ENCODE data around the gene SPI1.

Gene SPI1

GRCh38 chr11:47356129-47356997 lies 22.0 kb downstream of the SPI1 start:
- DNase-seq = no peak

GRCh38 chr11:47355283-47356128 lies 22.8 kb downstream of the SPI1 start:
- DNase-seq = peak; percentile 92

DNA sequence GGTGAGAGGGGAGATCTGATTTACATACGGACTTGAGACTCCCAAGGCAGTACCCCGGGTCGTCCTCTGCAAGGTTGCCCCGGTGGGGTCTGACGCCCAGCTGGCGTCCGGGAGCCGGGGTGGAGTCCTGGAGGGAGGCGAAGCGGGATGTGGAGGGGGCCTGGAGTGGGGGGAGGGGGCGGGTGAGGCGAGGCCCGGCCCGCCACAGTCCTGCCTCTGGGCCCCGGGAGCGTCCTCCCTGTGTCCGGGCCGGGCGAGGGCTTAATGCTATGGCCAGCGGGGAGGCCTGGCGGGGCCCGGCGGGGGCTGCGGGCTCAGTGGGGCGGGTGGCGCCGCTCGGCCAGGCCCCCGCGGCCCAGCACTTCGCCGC lies 23.4 kb downstream of the SPI1 start:
- no peak for DNase-seq

DNA sequence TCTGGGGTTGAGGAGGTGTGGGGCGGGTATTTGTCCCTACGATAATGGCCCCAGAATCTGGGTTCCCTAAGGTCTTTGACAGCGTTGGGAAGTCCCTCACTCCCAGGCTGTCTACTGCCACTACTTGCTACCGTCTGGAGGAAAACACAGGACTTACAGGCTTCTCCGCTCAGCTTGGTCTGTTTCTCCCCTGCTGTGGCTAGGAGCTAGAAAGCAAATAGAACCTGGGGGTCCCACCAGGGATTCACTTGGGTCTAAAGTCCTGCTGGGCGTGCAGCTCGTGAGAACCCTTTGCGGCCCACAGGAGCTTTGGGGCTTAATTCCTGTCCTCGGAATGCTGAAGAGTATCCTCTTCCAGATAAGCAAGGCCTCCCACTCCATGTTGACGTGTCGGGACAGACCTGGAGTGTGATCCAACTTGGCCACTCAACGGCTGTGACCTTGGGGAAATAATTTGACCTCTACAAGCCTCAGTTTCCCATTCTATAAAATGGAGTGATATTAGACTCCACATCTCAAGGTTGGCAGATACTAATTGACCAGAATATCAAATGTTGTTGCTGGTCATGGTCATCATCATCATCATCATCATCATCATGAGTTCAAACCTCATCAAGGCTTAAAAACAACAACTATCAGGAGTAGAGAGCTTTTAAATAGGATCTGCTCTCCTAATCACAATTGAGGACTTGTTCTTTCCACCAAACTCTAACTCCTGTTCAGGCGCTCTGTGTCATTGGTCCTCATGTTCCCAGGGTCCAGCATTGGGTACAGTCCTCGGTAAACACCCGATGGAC lies 24.2 kb downstream of the SPI1 start:
- DNase-seq = no peak

DNA sequence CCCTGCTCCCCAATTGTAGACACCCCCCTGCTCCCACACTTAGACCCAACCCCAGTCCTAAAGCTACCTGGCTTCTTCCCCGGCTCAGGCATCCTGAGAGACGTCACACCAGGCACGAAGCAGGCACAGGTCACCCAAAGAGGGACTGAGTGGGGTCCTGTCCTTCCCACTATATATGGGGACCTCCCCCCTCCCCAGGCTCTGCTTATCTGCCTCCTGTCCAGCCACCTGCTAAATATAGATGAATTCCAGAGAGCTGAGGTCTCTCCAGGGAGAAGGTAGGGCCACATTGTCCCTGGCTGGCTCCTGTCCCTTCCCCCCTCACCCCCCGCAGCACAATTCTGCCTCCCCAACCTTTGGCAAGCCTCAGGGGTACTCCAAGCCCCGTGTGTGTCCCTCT lies 25.8 kb downstream of the SPI1 start, which contains the start of gene MYBPC3:
Gene MYBPC3, minus strand, starts transcription at position 147 of the 400 bp plus-strand sequence. Its CDS starts 55 bp downstream, at position 92.
- no peak for DNase-seq

DNA sequence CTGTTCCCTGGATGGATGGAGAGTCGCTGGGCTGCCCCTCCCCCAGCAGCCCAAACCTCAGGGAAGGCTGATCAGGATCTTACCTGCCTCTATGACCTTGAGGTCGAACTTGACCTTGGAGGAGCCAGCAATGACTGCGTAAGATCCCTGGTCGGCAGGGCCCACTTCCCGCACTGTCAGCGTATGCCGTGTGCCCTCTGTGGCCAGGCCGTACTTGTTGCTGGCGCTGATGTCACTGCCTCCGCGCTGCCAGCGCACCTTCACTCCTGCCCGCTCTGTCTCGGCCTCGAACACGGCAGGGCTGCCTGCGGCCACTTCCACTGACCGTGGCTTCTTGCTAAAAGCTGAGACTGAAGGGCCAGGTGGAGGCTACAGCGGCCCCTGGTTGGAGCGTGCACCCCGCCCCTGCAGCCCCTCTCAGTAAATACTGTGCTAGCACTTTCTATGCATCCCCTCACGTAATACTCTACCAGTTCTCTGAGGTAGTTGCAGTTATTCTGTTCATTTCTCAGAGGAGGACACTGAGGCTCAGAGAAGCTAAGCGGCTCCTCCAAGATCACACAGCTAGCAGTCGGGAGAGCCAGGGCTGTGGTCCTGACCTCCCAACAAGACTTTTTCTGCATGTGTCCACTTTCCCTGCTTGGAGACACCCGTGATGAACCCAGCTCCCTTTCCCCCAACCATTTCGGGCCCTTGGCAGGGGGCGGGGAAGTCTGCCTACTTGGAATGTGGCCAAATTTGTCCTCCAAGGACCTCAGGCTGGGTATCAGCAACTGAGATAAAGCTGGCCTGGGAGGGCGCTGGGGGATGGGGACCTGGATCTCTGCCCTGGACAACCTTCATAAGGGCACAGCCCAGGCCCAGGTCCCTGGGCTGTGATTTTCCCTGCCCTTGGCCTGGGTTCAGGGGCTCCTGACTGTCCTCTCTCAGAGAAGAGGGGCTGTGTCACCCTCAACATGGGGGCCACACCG lies 26.9 kb downstream of the SPI1 start:
- DNase-seq = no peak

- DNase-seq = no peak
Measured at GRCh38 chr11:47350315-47350714, 28.0 kb downstream of the SPI1 start.

DNA sequence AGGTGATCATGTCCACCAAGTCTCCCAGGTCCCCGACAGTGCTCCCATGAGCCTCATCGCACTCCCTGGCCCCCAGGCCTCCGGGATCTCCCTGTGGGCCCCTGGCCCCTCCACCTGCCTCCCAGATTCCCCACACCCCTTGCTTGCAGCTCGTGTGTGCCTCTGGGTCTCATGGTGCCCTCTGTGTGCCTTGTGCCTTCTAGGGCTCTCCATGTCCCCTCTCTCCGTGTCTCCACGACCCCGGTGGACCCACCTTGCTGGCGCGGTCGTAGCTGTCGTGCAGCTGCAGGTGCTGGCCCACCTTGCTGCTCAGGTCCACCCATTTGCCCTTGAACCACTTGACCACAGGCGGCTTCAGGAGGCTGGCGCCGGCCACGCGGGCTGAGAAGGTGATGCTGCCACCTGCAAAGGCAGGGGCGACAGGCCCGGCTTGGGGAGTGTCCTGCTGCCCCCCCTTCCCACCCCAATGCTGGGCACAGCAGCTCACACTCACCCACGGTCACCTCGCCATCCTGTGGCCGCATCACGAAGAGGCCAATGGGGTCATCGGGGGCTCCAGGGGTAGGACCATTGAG lies 28.7 kb downstream of the SPI1 start:
- DNase-seq = no peak

- DNase-seq = no peak
Measured at GRCh38 chr11:47348859-47349258, 29.5 kb downstream of the SPI1 start.

DNA sequence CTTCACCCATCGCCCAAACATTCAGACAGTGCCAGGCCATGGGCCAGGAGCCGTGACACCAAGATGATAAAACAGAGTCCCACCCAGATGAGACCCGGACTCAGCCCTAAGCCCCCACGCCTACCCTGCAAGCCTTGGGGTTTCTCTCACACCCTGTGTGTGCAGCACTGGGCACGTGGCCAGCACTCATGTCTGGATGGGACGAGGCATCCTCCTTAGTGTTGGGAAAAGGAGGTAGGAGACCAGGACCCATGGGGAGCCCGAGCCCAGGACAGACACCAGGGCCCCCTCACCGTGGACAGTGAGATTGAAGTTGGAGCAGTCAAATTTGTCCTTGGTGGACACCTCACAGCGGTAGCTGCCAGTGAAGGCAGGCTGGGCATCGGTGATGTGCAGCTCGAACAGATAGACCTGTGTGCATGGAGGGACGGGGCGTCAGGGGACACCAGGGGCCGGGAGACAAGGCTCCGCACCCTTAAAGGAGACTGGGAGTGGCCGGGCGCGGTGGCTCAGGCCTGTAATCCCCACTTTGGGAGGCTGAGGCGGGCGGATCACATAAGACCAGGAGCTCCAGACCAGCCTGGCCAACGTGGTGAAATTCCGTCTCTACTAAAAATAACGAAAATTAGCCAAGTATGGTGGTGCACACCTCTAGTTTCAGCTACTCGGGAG lies 30.1 kb downstream of the SPI1 start:
- DNase-seq = no peak

GRCh38 chr11:47347137-47347536 lies 31.2 kb downstream of the SPI1 start:
- DNase-seq = no peak

- DNase-seq = no peak
Measured at GRCh38 chr11:47345890-47346563, 32.3 kb downstream of the SPI1 start.

DNA sequence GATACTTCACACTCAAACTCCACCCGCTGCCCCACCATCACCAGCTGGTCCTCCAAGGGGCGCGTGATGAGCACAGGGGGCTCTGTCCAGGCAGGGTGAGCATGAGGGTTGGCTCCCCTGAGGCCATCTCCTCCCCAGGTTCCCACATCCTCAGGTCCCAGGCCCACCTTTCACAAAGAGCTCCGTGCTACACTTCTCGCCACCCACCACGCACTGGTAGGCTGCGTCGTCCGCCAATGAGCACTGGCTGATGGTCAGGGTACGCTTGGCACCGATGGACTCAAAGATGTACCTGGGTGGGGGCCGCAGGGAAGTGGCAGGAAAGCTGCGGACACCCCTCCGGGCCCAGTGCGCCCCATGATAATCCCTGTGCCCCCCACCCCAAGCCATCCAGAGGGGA lies 35.5 kb downstream of the SPI1 start:
- DNase-seq = no peak

GRCh38 chr11:47342036-47342803 lies 36.1 kb downstream of the SPI1 start:
- DNase-seq = no peak

DNA sequence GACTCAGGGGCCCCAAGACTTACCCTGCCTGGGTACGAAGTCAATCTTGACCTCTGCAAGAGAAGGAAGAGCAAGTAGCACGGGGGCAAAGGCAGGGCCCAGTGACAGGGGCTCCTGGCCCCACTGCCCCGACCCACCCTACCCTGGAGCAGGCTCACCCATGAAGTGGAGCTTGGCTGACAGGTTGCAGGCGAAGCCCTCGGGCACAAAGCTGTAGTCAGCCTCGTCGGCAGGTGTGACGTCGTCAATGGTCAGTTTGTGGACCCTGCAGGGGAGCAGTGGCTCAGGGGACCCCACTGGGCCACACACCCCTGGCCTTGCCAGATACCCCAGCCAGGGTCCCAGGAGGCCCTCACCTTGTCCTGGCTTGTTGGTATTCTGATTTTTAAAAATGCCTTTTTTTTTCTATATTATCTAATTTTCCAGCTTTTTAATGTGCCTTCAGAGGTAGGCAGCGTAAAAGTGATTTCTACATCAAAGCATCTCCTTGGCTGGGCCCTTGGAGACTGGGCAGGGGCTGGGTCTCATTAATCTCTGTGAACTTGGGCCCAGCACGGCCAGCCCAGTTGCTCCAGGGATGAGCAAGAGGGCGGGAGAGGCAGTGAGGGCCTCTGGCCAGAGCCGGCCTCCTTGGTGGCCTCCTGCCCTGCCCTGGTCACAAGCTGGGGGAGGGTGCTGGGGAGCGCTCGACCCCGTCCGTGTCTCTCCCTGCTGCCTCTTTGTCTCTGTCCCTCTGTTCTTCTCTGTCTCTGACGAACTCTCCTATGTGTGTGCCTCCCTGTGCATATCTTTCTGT lies 37.2 kb downstream of the SPI1 start:
- DNase-seq = no peak

- no peak for DNase-seq
Measured at GRCh38 chr11:47340010-47340409, 38.3 kb downstream of the SPI1 start.

DNA sequence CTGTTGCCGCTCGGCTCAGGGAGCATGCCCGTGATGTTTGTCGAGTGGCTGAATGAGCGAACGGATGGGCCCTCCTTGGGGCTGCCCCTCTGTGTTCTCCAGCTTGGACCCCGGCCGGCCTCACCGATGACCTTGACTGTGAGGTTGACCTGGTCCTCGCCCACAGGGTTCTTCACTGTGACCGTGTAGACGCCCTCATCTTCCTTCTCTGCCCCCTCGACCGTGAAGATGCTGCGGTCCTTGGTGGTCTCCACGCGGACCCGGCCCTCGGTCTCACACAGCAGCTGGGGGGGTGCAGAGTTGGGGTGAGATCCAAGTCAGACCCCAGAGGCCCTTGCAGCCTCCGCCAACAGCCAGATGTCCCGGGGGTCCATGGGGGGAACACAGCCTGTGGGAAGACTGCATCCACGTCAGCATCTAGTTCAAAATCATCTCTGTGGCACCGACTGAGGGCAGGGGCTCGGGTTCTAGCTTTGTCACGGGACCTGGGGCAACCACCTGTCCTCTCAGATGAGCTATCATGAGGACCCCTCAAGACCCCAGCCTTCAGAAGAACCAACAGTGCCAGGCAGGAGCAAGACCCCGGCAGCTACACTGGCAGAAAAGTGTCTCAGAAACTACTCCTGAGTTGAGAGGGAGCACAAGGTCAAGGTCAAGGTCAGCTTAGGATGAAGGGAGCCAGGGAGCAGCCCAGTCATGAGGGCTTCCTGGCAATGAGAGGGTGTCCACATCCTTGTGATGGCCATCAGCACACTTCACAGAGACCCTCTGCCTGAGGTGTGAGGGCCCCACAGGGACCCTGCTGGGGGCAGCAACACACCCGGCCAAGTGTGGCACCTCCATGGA lies 39.7 kb downstream of the SPI1 start:
- no peak for DNase-seq

Measured in right hindlimb (tissue), 1 donor.